Ramos (cell line): ENCODE results near the gene PPFIBP2.

Experiments
- in situ Hi-C: fragments of 300-500 bp; cut with MboI; formaldehyde crosslinking; loops from one replicate; pipeline ENCODE4 v1.14.3; 2022; ENCODE audit warnings: low sequenced_read_pairs; ENCODE audit not compliant: unreplicated experiment

The PPFIBP2 gene

GRCh38 chr11:7523416-7524210 is 9.8 kb downstream of the PPFIBP2 start:
- in situ Hi-C loops, result no loop called here

- in situ Hi-C loops, result no loop called here
Observed at GRCh38 chr11:7524462-7525235, 10.8 kb downstream of the PPFIBP2 start.

DNA sequence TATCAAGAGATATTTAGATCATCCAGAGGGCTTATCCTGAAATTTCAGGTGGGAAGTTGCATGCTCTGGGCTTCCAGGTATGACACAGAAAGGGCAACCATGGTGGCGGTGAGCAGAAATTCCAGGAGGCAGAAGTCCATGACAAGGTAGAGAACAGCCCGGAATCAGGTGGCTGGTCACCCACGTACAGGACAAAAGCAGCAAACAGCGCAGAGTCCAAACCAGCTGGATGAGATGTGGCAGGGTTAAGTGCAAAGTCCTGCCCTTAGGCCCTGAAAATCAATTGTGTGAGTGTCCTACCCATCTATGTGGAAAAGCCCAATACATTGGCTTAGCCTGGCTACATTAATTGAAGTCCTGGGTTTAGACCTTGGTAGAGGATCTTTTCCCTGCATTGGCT is 11.6 kb downstream of the PPFIBP2 start:
- in situ Hi-C loops, result no loop called here

DNA sequence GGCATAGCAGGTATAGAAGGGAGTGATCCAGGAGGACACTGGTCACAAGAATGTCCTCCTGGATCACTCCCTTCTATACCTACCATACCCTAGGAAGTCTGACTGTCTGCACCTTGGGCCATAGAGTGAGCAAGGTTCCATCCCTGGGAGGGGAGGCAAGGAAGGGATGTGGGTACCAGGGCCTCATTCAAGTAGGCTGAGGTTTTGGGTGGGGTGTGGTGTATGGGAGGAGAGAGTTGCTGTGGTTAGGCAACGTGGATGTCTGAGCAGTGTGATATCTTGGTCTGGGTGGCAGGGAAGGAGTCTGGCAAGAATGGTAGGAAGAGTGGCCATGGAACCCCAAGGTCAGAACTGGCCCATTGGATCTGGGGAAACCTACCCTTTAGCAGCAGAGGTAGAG is 13.2 kb downstream of the PPFIBP2 start:
- in situ Hi-C loops, result no loop called here

DNA sequence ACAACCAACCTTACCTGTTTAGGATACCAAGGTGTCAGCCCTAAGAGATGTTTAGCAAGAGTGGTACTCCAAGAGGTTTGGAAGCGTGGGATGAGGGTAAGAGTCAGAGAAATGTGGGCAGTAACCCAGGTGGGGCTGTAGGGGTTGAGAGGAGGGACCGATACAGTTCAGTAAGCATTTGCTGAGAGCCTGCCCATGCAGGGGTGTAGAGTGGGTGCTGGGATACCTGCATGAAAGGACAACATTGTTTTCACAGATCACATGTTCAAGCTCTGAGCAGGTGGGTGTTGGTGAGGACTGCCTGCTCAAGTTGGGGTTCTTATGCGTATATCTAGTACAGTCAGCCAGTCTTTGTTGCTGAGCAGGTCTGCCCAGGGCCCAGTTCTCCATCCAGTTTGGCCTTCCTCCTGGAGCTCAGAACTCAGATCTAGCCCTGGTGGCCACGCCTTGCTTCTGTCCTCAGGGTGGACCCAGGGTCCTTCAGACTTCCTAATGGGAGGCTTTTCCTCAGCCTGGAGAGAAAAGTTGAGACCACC is 14.8 kb downstream of the PPFIBP2 start:
- in situ Hi-C loops, result no loop called here

- in situ Hi-C loops, result no loop called here
Observed at GRCh38 chr11:7530013-7530640, 16.3 kb downstream of the PPFIBP2 start.

- in situ Hi-C loops, result no loop called here
Observed at GRCh38 chr11:7531011-7531410, 17.2 kb downstream of the PPFIBP2 start.

GRCh38 chr11:7532405-7533145 is 18.8 kb downstream of the PPFIBP2 start:
- in situ Hi-C loops, result no loop called here

DNA sequence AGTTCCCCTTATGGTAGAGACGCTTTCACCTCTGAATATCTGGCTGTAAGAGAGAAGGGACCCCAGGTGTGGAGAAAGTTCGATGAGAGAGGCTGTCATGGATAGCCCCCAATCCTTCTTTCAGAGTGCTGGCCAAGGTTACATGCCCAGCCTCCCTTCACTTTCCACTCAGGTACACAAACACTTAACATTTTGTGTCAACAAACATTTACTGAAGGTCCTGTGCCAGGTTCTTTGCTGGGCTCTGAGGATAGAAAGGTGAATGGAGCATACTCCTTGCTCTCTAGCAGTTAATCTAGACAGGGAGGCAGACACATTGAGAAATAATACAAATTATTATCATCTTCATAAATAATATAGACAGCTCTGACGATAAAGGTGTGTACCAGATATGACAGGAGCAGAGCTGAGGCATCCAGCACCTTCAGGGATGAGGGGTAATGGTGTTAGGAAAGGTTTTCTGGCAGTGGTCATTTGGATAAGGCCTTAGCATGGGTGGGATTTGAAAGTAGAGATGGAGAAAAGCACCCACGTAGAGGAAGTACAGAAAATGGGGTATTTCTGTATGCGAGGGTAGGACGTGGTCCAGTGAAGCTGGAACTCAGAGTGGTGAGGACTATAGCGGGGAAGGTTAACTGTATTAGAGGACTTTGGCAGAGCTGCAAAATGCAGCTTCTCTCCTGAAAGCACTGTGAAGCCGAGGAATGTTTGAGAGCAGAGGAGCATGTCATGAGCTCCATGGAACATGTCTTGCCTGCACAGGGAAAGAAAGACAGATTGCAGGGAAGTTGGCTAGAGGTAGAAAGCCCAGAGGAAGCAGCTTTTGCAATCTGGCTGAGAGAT is 19.6 kb downstream of the PPFIBP2 start:
- in situ Hi-C loops, result no loop called here

GRCh38 chr11:7534042-7534378 is 20.2 kb downstream of the PPFIBP2 start:
- in situ Hi-C loops, result no loop called here

GRCh38 chr11:7536100-7536499 is 22.3 kb downstream of the PPFIBP2 start:
- in situ Hi-C loops, result no loop called here

DNA sequence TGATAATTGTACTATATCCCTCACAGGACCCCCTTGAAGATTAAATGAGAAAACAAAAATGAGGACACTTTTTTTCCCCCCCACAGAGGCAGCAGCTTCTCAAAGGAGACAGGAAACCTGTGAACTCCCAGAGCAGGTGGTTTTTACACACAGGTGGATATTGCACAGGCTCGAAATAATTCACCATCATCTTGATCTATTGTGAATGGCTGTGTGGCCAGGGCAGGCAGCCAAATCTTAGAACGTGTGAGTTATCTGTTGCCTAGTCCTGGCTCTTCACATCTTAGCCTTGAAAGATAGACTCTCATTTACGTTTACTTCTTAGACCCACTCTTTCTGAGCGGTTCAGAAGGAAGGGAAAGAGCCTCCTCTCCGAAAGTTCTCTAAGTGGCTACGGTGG is 23.5 kb downstream of the PPFIBP2 start:
- in situ Hi-C loops, result no loop called here

DNA sequence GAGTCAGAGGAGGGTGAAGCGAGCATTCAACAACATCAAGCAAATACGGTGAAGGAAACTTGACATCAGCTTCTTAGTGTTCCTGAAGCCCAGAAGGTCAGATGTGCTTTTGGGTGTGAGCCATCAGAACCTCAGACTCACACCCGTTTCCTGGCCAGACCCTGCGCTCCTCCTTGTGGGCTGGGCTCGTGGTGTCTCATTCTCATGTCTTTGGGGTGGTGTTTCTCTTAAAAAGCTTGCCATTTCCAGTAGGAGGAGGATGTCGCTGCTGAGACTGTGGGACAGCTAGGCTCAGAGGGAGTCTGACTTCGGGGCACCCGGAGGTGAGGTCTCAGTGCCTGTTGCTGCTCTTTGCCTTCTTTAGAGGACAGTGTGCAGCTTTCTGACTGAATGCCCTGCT is 24.2 kb downstream of the PPFIBP2 start:
- in situ Hi-C loops, result no loop called here

- in situ Hi-C loops, result no loop called here
Observed at GRCh38 chr11:7538466-7539454, 25.0 kb downstream of the PPFIBP2 start.

- in situ Hi-C loops, result no loop called here
Observed at GRCh38 chr11:7540830-7541555, 27.2 kb downstream of the PPFIBP2 start.

GRCh38 chr11:7543302-7543701 is 29.5 kb downstream of the PPFIBP2 start:
- in situ Hi-C loops, result no loop called here

DNA sequence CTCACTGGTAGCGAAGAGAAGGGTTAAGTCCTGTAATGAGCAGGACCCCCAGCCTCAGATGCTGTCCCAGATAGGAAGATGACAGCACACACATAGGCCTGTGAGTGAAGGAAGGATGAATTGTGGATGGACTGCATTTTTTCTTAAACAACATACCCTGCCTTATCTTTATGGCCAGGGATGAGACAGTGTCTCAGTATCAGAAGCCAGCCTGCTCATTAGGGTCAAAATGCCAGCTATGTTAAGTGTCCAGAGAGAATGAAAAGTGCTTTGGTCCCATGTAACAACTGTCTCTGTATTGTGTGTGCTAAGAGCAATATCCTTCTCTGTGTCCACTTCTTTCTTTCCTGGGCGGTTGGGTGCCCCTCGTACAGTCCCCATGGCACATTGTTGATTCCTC is 30.2 kb downstream of the PPFIBP2 start:
- in situ Hi-C loops, result no loop called here

DNA sequence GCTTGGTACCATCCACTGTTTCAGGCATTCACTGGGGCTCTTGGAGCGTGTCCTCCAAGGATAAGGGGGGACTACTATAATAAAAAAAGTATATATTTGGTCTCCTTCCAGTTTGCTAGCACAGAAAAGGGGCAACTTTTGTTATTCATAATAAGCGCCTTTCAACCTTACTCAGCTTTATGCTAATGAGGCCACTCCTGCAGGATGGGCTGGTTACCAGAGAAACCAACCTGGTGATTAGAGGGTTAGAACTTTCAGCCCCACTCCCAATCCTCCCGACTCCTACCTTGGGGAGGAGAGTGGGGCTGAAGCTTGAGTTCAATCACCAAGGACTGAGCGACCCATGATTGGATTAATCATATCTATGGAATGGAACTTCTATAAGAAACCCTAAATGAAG is 31.8 kb downstream of the PPFIBP2 start:
- in situ Hi-C loops, result no loop called here
